WERI-Rb-1 (cell line): ENCODE measurements around the gene FRMD4B.

Experiments
- DNase-seq: peaks from one replicate; pipeline ENCODE4 v3.0.0-alpha.2; 2020
- H3K27ac ChIP-seq: fragments of 250-450 bp; sonication (Bioruptor Pico); 2 replicates; pipeline ENCODE4 v1.5.1; 2020; ENCODE audit warnings: mild to moderate bottlenecking, moderate library complexity
- H3K27me3 ChIP-seq: fragments of 250-450 bp; sonication (Bioruptor Pico); 2 replicates; pipeline ENCODE4 v1.5.1; 2021; ENCODE audit warnings: mild to moderate bottlenecking, low read depth, moderate library complexity; ENCODE audit not compliant: insufficient read depth, severe bottlenecking
- H3K36me3 ChIP-seq: fragments of 250-450 bp; sonication (Bioruptor Pico); 2 replicates; pipeline ENCODE4 v1.5.1; 2020; ENCODE audit warnings: mild to moderate bottlenecking, moderate library complexity
- H3K4me3 ChIP-seq: 2 replicates; pipeline ENCODE4 v1.5.1; 2011; ENCODE audit warnings: low read depth, mild to moderate bottlenecking, control low read depth, low read length
- H3K9me3 ChIP-seq: fragments of 250-450 bp; sonication (Bioruptor Pico); 2 replicates; pipeline ENCODE4 v1.5.1; 2021; ENCODE audit warnings: mild to moderate bottlenecking, moderate library complexity; ENCODE audit not compliant: severe bottlenecking
- TF ChIP-seq, protein P1 (sequence below): IDR thresholded peaks from 2 replicates; pipeline ENCODE4 v1.5.1; 2011; ENCODE audit warnings: low read depth, mild to moderate bottlenecking, control low read depth, inconsistent platforms, low read length

The FRMD4B gene

DNA sequence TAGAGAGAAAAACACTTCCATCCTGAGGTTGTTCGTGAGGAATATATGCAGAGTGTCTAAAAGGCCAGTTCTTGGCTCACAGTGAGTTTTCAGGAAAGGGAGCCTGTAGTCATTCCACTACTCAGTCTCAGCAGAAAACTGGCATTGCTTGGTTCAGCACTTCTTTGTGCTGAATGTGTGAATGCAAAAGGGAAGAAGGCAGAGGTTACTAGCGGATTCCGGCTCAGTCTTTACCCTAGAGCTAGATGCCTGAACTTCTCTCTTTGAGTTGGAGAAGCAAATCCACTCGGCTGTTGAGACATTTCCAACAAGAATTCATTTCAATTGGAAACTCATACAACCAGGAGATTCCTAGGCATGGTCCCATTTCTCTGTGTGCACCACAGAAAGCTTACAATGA, 23.1 kb upstream of the FRMD4B start:
- H3K27ac ChIP-seq, result no peak overlapping the region
- DNase-seq, result no peak
- no peak overlapping the region for H3K4me3 ChIP-seq
- no peaks in the 10 kb centered on the region for H3K9me3 ChIP-seq
- TF ChIP-seq, protein P1, sequence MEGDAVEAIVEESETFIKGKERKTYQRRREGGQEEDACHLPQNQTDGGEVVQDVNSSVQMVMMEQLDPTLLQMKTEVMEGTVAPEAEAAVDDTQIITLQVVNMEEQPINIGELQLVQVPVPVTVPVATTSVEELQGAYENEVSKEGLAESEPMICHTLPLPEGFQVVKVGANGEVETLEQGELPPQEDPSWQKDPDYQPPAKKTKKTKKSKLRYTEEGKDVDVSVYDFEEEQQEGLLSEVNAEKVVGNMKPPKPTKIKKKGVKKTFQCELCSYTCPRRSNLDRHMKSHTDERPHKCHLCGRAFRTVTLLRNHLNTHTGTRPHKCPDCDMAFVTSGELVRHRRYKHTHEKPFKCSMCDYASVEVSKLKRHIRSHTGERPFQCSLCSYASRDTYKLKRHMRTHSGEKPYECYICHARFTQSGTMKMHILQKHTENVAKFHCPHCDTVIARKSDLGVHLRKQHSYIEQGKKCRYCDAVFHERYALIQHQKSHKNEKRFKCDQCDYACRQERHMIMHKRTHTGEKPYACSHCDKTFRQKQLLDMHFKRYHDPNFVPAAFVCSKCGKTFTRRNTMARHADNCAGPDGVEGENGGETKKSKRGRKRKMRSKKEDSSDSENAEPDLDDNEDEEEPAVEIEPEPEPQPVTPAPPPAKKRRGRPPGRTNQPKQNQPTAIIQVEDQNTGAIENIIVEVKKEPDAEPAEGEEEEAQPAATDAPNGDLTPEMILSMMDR, result no peak
- no peaks in the 10 kb centered on the region for H3K27me3 ChIP-seq
- no peaks in the 10 kb centered on the region for H3K36me3 ChIP-seq

DNA sequence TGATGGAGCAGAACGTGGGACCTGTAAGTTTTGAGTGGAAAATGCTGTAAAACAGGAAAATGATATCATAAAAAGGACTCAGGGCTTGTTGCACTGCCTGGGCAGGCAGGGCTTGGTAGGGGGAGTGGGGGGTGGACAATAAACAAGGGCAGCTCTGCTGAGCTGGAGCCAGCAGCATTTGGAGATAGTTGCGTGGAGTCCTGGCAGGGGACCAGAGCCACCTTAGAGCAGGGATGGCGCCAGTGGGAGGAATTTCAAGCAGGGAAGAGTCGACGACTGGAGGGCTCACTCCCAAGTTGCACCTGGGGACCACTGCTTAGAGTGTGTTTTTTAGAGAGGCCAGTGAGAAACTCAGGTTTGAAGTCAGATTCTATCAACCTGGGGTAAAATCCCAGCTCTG, 22.7 kb upstream of the FRMD4B start:
- TF ChIP-seq, protein P1, result no peak
- H3K36me3 ChIP-seq, result no peaks in the 10 kb centered on the region
- no peaks in the 10 kb centered on the region for H3K9me3 ChIP-seq
- no peak overlapping the region for H3K4me3 ChIP-seq
- H3K27ac ChIP-seq, result no peak overlapping the region
- no peak for DNase-seq
- no peaks in the 10 kb centered on the region for H3K27me3 ChIP-seq

DNA sequence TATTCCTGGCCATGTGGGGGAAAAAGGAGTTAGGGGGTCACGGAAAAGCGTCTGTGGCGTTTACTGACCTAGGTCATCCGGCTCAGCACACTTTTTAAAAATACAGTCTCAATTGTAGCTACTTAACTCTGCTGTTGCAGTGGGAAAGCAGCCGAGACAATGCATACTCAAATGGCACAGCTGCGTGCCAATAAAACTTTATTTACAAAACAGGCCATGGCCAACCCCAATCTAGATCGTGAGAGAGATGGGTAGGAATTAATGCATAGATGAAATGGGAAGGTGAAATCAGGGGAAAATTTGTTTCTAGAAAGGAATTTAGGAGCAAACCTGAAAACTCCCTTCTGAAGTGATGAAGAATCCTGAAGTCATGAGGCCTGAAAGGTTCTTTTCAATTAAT, 22.0 kb upstream of the FRMD4B start:
- no peak overlapping the region for H3K27ac ChIP-seq
- DNase-seq, result no peak
- no peak overlapping the region for H3K4me3 ChIP-seq
- TF ChIP-seq, protein P1, result no peak
- H3K27me3 ChIP-seq, result no peaks in the 10 kb centered on the region
- H3K36me3 ChIP-seq, result no peaks in the 10 kb centered on the region
- H3K9me3 ChIP-seq, result no peaks in the 10 kb centered on the region

DNA sequence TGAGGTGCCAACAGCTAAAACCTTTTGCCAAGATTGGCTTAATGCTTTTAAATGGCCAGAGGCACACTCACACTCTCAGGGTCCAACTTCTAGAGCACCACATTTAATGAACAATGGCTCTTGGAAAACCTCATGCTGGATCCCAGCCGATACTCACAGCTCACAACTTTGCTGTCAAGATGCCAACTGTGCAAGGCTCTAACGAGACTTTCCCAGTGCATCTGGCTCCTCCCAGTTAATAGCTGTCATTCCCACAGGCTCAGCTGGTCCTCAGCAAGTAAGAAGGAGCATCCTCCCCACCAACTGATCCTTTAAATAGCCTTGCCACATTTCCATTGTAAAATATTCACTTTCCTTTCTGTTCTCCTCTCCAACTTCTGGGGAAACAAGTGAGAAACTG, 20.3 kb upstream of the FRMD4B start:
- DNase-seq, result no peak
- Histone ChIP-seq H3K4me3 (no peak overlapping the region), H3K27ac (no peak overlapping the region), H3K9me3 (no peaks in the 10 kb centered on the region), H3K27me3 (no peaks in the 10 kb centered on the region), H3K36me3 (no peaks in the 10 kb centered on the region)
- TF ChIP-seq, protein P1, result no peak

DNA sequence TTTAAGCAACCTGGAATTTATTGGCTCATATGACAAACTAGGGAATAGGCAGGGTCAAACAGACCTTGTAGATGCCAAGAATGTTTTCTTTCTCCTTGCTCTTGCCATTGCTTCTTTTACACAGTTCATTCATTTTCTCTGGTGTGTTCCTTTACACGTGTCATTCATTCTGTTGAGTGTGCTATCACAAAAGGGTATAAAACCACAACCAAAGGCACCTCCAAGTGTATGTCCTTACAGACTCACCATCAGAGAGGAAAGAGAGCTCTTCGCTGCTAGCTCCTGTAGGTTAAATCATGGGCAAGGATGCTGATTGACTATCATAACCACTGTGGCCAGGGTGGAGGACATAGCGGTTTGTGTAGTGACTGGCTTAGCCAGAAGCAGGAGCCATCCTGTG, 19.2 kb upstream of the FRMD4B start:
- H3K27me3 ChIP-seq, result no peaks in the 10 kb centered on the region
- DNase-seq, result no peak
- no peak overlapping the region for H3K4me3 ChIP-seq
- H3K27ac ChIP-seq, result no peak overlapping the region
- H3K9me3 ChIP-seq, result no peaks in the 10 kb centered on the region
- H3K36me3 ChIP-seq, result no peaks in the 10 kb centered on the region
- TF ChIP-seq, protein P1, result no peak

DNA sequence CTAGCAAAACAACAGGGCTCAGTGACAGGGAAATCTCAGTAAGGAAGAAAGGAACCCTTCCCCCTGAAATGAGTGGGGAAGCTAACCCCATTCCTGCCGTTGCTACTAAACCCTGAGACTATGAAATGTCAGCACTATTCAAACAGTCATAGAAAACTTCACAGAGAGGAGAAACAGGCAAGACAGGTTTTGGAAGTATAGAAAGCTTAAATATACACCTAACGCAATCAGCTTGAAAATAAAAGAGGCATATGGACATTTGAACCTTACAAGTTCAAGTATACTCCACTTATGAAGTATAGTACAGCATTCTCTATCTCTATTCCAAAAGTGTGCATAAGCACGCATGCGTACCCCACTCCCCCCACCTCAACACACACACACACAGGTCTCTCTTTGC, 17.6 kb upstream of the FRMD4B start:
- Histone ChIP-seq H3K27ac (no peak overlapping the region), H3K4me3 (no peak overlapping the region), H3K9me3 (no peaks in the 10 kb centered on the region), H3K36me3 (no peaks in the 10 kb centered on the region), H3K27me3 (no peaks in the 10 kb centered on the region)
- no peak for DNase-seq
- TF ChIP-seq, protein P1, result no peak
